ENCODE data around the gene SMIM14. TPM values are rescaled to one million over a fixed set of nuclear protein-coding genes. Genes with fewer than 3 reads are reported as not detected.

Gene SMIM14
- total and polyA plus RNA-seq, 2 experiments from 2014 or later: 98.6 to 124 TPM

GRCh38 chr4:39565878-39566600 lies 72.6 kb downstream of the SMIM14 start:
- peak; percentile 40 for DNase-seq (ENCODE audit: low spot score)
- peaks cover 8% of the 10 kb centered on the region for H3K4me1 ChIP-seq (ENCODE audit: insufficient read depth)

GRCh38 chr4:39563346-39563847 lies 75.3 kb downstream of the SMIM14 start:
- Histone ChIP-seq H2AFZ (no peak overlapping the region), H3K27ac (no peak overlapping the region), H3K36me3 (replicated peaks; ENCODE audit: insufficient read depth, low read depth) (no peaks in the 10 kb centered on the region), H3K9me2 (replicated peaks; ENCODE audit: insufficient read depth) (no peaks in the 10 kb centered on the region), H3K9me3 (ENCODE audit: low read depth) (no peaks in the 10 kb centered on the region), H3K4me1 (ENCODE audit: insufficient read depth) (peaks cover 13% of the 10 kb centered on the region), H3K27me3 (no peaks in the 10 kb centered on the region), H3K79me2 (peaks cover 23% of the 10 kb centered on the region), H3K4me2 (no peak overlapping the region), H3K4me3 (no peak overlapping the region), H4K20me1 (ENCODE audit: insufficient read depth, poor library complexity, severe bottlenecking) (no peaks in the 10 kb centered on the region)
- 93% methylated on average over 6 of the region's 6 CpGs for WGBS (ENCODE audit: low lambda C conversion rate, missing lambda C conversion rate)
- TF ChIP-seq EZH2phosphoT487 (IDR thresholded peaks at IDR 0.05; ENCODE audit: low read depth, severe bottlenecking, unreplicated experiment) (no peak), EZH2 (IDR thresholded peaks at IDR 0.05; ENCODE audit: borderline replicate concordance) (no peak)
- TF ChIP-seq, protein P1, sequence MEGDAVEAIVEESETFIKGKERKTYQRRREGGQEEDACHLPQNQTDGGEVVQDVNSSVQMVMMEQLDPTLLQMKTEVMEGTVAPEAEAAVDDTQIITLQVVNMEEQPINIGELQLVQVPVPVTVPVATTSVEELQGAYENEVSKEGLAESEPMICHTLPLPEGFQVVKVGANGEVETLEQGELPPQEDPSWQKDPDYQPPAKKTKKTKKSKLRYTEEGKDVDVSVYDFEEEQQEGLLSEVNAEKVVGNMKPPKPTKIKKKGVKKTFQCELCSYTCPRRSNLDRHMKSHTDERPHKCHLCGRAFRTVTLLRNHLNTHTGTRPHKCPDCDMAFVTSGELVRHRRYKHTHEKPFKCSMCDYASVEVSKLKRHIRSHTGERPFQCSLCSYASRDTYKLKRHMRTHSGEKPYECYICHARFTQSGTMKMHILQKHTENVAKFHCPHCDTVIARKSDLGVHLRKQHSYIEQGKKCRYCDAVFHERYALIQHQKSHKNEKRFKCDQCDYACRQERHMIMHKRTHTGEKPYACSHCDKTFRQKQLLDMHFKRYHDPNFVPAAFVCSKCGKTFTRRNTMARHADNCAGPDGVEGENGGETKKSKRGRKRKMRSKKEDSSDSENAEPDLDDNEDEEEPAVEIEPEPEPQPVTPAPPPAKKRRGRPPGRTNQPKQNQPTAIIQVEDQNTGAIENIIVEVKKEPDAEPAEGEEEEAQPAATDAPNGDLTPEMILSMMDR (IDR thresholded peaks at IDR 0.05; ENCODE audit: poor library complexity): no peak
- DNase-seq (ENCODE audit: low spot score): no peak

More at GRCh38 chr4:39565878-39566600, 72.6 kb downstream of the SMIM14 start:
- Histone ChIP-seq H3K36me3 (replicated peaks; ENCODE audit: insufficient read depth, low read depth) (no peaks in the 10 kb centered on the region), H3K9me3 (ENCODE audit: low read depth) (no peaks in the 10 kb centered on the region), H3K27ac (peak overlapping the region; percentile 72), H3K4me3 (no peak overlapping the region), H3K27me3 (no peaks in the 10 kb centered on the region), H3K4me2 (no peak overlapping the region), H3K9me2 (replicated peaks; ENCODE audit: insufficient read depth) (no peaks in the 10 kb centered on the region), H4K20me1 (ENCODE audit: insufficient read depth, poor library complexity, severe bottlenecking) (no peaks in the 10 kb centered on the region), H2AFZ (no peak overlapping the region), H3K79me2 (peaks cover 16% of the 10 kb centered on the region)
- WGBS (ENCODE audit: low lambda C conversion rate, missing lambda C conversion rate): 91% methylated on average over 6 of the region's 6 CpGs
- TF ChIP-seq, protein P1 (IDR thresholded peaks at IDR 0.05; ENCODE audit: poor library complexity): no peak
- TF ChIP-seq EZH2 (IDR thresholded peaks at IDR 0.05; ENCODE audit: borderline replicate concordance) (no peak), EZH2phosphoT487 (IDR thresholded peaks at IDR 0.05; ENCODE audit: low read depth, severe bottlenecking, unreplicated experiment) (no peak)

- Histone ChIP-seq H3K36me3 (replicated peaks; ENCODE audit: insufficient read depth, low read depth) (no peaks in the 10 kb centered on the region), H3K79me2 (peaks cover 23% of the 10 kb centered on the region), H2AFZ (no peak overlapping the region), H3K4me3 (no peak overlapping the region), H3K9me2 (replicated peaks; ENCODE audit: insufficient read depth) (no peaks in the 10 kb centered on the region), H3K27ac (no peak overlapping the region), H3K9me3 (ENCODE audit: low read depth) (no peaks in the 10 kb centered on the region), H4K20me1 (ENCODE audit: insufficient read depth, poor library complexity, severe bottlenecking) (no peaks in the 10 kb centered on the region), H3K4me2 (no peak overlapping the region), H3K4me1 (ENCODE audit: insufficient read depth) (peaks cover 15% of the 10 kb centered on the region), H3K27me3 (no peaks in the 10 kb centered on the region)
- no peak for TF ChIP-seq EZH2phosphoT487 (IDR thresholded peaks at IDR 0.05; ENCODE audit: low read depth, severe bottlenecking, unreplicated experiment)
- TF ChIP-seq, protein P1 (IDR thresholded peaks at IDR 0.05; ENCODE audit: poor library complexity): no peak
- 95% methylated on average over 5 of the region's 5 CpGs for WGBS (ENCODE audit: low lambda C conversion rate, missing lambda C conversion rate)
- DNase-seq (ENCODE audit: low spot score): no peak
These were observed 75.9 kb downstream of the SMIM14 start for GRCh38 chr4:39562792-39563191.

All from hepatocyte (in vitro differentiated cells).